Activated T-cell treated with anti-CD3 and anti-CD28 coated beads, Interleukin-2, amount 50 U/mL, for 48 hours (primary cell): ENCODE measurements around the gene SFXN5.

Experiments
- DNase-seq, 2 experiments: peaks; one replicate each; pipeline ENCODE4 v3.0.0-alpha.2; 2020

The SFXN5 gene

DNA sequence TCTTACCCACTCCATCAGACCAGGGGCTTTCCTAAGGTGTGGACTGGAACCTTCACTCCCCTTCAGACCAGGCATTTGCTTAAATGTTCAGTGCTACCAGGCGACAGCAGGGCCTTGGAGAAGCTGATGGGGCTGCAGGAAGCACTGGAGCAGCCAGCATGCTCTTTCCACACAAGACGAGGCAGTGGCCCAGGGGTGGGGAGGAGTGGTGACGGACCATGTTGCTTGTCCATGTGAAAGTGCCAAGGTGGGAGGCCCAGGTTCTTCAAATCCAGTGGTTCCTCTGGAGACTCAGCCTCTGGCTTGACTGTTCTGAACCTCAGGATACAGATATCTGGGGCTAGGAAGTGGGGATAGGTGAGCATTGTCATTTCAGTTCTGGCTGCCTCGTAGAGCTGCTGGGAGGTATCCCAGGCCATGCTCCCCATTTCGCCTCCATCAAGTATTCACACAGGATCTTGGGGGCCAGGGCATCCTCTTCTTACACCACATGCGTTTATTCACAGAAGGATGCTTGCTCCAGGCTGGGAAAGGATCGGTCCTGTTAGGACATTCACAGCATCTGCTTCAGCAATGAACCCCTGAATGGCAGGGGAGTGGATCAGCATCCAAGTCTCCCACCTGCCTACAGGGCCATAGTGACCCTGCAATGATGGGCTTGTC is 62.2 kb downstream of the SFXN5 start:
- peak; percentile 2 to 4 for DNase-seq

DNA sequence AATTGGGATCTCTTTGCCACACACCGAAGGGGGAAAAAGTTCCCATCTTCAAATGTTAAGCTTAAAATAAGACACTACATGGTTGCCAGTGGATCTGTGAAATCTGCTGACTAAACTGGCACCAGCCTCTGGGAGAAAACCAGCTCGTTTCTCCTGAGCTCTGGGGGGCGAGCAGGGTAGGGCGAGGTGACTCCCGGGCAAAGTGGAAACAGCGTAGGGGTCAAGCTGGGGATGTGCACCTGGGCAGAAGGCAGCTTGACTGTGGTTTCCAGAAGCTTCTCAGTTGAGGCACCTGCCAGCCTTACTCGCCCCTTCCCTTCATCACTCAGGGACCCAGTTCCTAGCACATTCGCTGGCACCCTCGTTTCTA is 62.8 kb downstream of the SFXN5 start:
- DNase-seq: no peak

DNA sequence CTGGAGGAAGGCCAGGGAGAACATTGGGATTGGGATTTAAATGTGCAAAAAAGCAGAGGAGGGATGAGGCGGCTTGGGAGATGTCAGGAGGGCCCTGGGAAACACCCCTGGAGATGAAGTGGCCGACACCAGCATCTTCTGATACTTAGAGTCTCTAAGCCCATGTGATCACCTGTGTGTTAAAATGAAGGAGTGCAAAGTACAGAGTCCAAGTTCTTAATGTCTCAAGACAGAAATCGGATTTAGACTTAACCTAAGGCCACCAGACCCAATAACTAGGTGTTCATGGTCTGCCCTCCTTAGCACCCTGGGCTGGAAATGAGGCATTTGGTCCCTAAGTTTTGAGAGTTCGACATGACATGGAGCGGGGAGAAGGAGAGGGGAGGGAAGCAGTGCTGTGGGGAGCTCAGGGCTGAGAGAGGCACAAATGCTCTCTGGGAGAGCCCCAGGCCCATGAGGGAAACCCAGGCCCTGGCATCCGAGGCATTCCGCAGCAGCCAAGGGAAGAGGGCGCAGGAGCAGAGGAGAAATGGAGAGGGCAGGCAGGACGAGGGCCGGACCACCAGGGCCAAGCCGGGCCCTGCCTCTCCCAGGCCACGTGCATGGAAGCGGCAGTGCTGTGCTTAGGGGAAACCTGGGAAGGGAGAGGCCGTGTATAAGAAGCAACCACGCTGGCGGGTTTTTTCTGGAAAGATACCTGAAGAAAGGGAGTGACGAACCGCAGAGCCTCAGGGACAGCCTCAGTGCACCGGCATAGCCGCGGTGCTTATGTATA is 63.3 kb downstream of the SFXN5 start:
- DNase-seq: peak in 1 of 2 experiments; percentile 3

DNA sequence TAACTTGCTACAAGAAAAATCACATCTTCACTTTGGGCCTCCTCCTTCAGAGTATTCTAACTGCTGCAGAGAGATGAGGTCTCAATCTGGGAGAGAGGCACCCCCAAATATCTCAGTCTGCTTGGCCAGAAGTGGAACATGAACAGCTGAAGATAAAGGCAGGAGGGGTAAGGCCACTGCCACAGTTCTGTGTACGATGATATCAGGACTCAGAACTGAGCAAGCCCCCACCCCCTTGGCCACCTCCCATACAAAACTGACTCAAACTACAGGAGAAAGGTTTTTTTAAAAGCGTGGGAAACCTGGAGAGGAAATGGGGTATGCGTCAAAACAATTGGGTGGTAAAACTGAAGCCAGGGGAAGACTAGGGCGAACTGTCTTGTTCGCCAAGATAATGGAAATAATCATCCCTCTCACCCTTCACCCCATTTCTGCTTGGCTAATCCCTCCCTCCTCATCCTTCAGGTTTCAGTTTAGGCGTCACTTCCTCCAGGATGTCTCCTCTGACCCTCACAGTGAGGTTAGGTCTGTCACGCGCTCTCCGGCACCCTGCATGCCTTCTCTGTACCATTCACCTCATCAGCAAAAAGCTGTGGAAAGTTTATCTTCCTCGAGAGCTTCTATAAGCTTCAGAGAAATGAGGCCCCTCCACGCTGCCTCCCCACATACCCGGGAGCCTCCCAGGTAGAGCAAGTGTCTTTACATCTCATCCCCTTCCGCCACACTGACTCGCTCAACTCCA is 64.4 kb downstream of the SFXN5 start:
- DNase-seq: peak; percentile 4 to 9

DNA sequence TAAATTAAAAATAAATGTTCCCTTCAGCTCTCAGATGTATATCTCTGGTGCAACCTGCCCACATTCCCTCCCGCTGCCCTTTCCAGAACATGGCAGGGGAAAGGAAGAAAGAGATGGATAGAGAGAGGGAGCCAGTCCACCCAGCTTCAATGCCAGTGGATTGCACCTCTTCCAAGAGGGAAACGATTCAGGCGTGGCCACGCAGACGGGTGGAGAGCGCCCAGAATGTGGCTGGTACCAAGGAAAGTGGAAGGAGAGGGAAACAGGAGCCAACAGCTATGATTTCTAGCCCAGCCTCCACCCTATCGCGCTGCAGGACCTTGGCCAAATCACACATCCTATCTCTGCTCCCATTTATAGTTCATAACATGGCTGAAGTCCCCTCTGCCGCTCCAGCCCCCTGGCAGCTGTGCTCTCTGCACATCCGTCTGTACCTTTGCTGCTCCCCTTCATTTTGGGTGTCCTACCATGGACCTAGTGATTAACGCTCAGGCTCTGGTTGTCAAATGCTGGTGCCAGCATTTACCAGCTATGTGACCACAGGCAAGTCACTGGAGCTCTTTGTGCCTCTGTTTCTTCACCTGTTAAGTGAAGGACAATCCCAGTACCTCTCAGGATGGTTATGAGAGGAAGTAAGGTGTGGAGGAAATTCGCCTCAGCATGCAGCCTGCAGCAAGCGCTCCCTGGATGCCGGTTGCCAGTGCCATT is 66.5 kb downstream of the SFXN5 start:
- DNase-seq: peak in 1 of 2 experiments; percentile 7

DNA sequence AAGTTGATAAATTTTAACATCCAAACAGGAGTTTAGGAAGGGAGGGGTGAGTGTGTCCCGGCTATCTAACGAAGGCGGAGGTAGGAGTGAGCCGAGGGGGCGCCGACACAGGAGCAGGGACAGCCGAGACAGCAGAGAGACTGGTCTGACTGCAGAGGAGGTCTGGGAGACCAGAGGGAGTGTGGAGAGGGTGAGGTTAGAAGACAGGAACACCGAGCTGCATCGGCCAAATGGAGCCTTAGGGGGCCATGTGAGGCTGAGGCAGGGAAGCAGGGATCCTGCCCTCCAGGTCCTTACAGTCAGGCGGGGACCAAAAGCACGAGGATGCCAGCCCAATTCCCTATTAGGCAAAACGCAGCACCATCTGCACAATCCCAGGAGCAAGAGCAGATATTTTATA is 67.0 kb downstream of the SFXN5 start:
- DNase-seq: peak; percentile 3 to 5

DNA sequence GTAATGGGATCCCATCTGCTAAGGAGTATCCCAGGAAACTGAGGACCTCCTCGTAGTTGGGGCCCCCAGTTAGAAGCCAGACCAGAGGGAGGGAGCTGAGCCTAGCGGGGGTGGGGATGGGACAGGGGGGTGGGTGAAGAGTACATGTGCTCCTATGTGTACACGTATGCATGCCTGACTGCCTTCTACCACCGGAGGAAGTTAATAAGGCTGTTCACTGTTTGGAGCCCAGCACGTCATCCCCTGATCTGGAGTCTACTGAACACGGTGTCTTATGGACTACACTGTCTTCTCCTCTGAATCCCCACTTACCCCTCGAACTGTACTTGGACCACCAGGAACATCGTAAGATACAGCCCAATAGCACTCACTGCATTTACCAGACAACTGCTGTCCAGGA is 68.5 kb downstream of the SFXN5 start:
- peak in 1 of 2 experiments; percentile 1 for DNase-seq

DNA sequence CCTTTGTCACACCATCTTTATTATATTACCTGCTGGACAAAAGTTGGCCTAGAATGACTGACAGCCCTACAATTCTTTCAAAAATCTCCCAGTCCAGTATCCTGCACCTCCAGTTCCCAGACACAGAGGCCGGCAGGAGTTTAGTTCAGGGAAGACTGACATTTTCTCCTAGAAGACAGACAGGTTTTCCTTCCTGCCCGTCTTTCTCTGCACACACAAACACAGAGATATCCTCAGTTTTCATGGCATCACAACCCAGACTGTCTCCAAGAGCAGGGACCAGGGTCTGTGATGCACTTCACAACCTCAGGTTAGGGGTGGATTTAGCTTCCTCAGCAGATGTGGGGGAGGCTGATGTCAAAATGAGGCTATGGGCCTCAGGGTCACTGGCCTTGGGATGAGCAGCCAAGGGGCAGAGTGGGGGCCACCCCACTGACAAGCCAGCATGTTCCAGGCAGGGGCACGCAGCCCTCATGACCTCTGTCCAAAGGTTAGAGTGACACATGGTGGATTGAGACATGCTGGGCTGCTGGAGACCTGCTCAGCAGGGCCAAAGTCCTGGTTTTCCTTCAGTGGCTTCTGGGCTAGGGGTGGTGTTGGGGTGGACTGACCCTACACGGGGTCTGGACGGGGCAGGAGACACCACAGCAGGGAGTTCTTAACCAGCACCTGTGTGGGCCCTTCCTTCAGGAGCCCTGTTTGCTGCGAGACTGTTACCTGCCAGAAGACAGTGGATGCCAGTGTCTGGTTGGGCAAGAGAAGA is 70.5 kb downstream of the SFXN5 start:
- DNase-seq: peak; percentile 6 to 9

DNA sequence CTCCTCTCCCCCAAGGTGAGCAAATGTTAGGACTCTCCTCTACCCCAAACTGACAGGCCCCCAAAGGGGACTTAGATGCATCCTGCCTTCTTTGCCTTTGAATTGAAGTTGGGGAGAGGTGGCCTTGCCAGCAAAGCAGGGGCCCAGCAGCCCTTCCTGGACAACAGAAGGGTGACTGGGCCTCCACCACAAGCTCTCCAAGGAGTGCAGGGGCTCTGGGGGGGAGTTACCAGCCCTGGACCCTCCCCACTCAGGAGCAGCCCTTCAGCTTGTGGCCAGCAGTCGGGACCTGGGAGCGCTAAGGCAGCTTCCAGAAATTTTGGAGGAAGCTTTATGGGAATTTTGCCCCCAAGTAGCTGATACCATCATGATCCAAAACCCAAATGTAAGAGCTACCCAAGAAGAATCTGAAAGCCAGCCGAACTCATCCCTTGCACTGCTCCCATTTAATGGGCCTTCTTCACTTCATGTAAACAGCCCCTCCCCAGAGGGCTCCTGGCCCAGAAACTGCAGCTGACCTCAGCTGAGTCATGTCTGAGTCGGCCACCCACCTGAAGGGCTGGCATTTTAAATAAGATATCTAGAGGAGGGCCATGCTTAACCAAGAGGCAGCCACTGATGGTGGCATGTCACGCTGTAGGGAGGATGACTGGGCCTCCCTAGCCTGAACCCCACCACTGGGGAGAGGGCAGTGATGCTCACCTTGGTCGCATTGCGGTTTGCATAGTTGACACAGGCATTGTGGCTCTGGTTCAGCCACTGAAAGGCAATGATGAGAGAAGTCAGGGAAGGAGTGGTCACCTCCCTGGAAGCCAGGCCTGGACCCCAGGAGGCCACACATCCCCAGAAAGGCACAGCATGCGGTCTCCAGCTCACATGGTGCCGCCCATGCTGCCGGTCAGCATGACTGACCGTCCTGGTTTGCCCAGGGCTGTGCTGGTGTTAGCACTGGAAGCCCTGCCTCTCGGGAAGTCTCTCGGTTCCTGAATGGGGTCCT is 71.5 kb downstream of the SFXN5 start:
- peak; percentile 12 to 32 for DNase-seq

DNA sequence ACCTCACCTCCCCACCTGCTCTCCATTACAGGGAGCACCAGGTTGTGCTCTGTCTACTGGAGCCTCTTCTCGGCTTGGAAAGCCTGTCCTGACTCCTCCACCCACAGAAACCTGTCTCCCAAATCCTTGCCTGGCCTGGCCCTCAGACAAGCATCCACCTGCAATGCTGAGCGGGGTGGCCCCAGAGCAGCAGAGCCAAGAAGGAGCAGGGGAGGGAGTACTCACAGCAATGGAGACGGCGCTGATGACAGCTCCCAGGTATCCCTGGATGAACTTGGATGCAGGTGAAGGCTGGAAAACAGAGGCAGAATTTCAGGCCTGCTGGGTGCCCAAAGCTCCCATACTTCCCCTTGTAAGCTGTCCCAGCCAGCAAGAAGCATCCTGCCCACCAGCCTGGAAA is 72.8 kb downstream of the SFXN5 start:
- peak; percentile 4 to 7 for DNase-seq

DNA sequence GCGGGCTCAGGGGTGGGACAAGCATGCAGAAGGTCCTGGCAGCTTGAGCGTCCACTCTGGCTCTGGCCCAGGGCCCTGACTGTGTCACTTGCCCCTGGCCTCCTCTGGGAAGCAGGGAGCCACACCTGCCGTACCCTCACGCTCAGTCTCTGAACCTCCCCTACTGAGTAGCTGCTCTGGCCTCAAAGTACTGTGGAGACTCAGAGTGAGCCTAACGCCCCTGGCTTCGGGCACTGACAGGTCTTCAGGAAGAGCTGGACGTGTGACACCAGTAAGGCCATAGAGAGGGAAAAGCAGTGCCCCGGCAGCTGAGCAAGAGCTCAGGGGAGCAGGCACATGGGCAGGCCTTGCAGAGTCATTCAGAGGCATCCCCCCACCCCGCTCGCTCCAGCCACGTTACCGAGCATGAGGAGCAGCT is 73.3 kb downstream of the SFXN5 start:
- peak; percentile 2 to 7 for DNase-seq

DNA sequence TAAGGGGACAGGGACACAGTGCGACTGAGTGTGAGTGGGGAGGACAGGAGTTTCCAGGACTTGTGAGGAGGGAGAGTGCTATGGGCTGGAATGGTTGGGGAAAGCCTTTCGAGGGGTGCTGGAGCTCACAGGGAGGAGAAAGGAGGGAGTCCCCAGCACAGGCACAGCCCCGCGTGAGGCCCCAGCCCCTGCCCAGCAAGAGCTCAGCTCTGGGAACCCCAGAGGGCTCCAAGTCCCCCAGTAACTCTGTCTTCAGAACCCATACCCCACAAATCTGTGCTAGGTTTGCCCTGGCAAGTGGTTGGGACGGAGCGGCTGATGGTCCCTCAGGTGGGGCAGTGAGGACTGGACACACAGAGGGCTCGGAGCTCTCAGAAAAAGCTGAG is 75.4 kb downstream of the SFXN5 start:
- DNase-seq: peak in 1 of 2 experiments; percentile 10

DNA sequence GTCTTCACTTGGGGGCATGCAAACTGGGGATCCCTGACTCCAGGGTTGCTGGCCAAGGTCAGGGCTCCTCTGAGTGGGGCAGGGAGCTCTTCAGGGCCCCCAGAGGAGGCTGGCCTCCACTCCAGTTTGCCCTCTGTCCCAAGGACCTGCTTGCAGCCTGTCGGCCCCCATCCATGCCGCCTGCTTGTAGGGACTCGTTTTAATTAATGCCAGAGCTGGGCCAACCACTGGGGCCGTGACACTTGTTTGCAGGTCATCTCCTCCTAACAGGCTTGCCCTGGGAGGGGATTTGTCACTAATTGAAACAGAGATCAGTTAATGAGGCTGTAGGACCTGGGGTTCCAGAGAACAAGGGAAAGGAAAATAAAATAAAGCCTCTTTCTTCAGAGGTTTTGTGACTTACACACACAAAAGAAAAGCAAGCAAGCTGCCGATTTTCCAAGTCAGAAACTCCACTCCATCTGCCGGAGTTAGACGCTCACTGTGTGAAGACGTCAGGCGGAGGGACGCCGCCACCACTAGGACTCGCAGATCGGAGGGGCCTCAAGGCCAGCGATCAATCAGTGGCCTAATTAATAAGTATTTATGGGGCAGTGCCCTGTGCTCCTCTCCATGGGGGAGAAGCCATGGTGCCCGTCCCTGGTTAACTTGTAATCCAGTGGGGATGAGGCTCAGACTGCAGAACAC is 75.9 kb downstream of the SFXN5 start:
- peak in 1 of 2 experiments; percentile 8 for DNase-seq

DNA sequence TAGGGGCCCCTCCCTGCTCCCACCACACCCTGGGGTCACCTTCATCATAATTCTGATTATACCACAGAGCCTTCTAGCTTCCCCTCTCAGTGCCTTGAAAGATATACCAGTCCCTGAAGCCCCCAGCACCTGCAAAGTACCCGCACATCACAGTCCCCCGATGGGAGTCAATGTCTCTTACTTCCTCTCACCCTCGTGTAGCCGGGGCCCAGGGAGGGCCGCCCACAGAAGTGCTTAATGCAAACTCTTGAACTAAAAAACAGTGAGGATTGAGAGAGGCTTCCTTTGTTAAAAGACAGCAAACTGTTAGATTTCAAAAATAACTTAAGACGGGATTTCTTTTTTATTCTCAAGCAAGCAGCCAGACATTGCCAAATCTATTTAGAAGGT is 76.5 kb downstream of the SFXN5 start:
- DNase-seq: peak in 1 of 2 experiments; percentile 12

DNA sequence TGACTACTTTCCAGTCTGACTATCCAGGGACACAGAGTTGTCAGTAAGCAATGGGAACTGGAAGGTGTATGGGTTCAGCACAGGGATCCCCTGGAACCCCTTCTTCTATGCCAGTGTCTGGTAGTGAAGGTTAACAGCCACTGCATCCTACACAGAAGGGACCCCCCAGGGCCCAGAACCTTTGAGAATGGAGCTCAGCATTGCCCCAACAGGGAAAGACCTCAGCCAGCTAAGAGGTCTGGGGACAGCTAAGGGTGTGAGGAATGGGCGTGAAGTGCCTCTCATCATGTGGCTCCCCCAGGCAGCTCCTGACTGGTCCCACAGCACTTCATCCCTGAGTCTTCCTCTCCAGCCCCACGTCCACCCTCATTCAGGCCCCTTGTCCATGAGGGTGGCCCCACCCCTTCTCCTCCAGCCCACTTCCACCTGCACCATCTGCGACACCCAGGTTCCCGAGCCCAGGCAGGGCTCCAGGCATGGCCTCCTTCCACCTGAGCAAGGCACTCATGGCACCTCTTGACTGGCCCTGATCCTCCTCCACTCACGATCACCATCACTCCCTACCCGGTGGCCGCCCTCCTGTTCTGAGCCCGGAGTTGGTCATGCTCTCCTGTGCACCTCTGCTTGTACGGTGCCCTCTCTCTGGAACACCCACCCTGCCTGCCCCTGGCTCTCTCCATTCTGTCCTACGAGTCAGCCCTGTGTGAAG is 77.1 kb downstream of the SFXN5 start:
- DNase-seq: peak; percentile 9 to 15

DNA sequence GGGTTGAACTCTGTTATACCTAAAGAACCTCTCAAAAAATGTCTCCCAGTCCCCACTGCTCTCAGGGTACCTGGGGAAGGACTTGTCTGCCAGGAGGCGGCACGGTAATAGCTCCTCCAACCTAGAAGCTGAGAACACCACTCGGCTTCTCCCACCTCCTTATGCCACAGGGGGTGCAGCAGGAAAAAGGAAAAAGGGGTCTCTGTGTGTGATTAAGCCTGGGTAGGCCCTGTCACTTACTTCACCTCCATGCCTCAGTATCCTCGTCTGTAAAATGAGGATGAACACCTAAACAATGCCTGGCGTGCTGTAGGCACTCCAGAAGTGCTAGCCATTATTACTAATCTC is 77.6 kb downstream of the SFXN5 start:
- DNase-seq: peak in 1 of 2 experiments; percentile 8

DNA sequence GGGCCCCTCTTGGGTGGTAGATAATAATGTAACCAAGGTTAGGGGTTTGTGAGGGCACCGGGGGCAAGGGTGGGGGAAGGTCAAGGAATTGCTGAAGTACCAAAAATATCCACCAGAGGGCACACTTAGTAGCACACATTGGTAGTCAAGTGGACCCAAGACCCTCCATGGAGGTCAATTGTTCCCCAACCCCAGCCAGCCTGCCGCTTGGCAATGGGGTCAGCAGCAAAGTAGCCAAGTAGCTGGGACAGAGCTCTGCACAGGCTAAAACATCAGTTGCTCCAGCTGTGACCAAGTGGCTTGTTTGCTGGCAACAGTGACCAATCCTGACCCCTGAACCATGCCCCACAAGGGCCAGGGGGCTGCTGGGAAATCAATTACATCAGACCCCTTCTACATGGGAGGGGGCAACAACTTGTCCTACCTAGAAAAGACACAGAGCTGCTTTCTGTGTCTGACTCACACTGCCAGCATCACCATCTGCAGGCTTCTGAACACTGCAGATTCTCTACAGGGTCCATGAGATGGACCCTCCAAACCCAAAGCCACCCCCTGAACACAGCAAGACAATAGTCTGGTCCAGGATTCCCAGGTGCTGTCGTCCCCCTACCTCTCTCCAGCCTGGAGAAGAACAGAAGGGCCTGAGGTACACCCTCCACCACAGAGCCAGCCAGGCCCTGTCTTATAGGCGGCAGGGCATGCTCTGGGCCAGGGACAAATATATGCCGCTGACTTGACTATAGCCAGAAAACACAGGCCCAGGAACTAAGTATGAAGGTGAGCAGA is 78.2 kb downstream of the SFXN5 start:
- DNase-seq: peak; percentile 59 to 62

DNA sequence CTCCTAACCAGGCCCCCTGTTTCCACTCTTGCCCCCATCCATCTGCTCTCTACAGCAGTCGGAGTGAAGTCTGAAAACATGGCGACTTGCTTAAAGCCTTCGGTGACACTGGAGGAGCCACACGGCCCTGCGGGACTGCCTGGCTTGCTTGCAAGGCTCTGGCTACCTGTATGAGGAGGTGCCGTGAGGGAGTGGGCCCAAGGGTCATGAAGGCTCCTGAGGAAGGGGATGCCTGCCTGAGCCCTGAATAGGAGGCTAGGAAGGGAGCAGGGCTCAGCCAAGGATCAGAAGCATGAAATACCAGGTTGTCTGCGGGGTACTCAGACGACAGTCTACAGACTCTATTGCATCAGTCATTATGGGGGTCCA is 78.8 kb downstream of the SFXN5 start:
- DNase-seq: no peak
